ENCODE results near the gene SSBP3. TPM values are rescaled to one million over a fixed set of nuclear protein-coding genes. Genes with fewer than 3 reads are reported as not detected.
A peak's percentile ranks its signal among the peaks of the same experiment; 100 is the strongest.
"Not testable (repeated sequence)": the region's sequence is repeated elsewhere in the genome, so short reads cannot be mapped to it uniquely, and the experiment has no call there.

Gene SSBP3
- total RNA-seq, 1 donor from 2014 or later, result 27.1 TPM

- Histone ChIP-seq H3K27me3 (ENCODE audit: control insufficient read depth in 3 of 3, insufficient read depth in 3 of 3, low read length in 3 of 3) (no peaks in the 10 kb centered on the region), H3K9ac (ENCODE audit: low read depth in 1 of 3, low read length in 3 of 3) (peak overlapping the region in 1 of 3 donors; percentile 75), H3K4me3 (ENCODE audit: low read length in 3 of 3) (no peak overlapping the region), H3K9me3 (ENCODE audit: control insufficient read depth in 3 of 3, low read length in 3 of 3) (no peaks in the 10 kb centered on the region), H3K36me3 (ENCODE audit: control insufficient read depth in 3 of 3, insufficient read depth in 3 of 3, low read length in 3 of 3) (peaks cover 24 to 42% (median 34%) of the 10 kb centered on the region in 3 donors), H3K4me1 (ENCODE audit: control insufficient read depth in 3 of 3, insufficient read depth in 3 of 3, low read length in 3 of 3) (peaks cover 69 to 86% (median 80%) of the 10 kb centered on the region in 3 donors), H3K27ac (ENCODE audit: low read depth, low read length) (peak overlapping the region; percentile 75)
Observed at GRCh38 chr1:54397980-54398379, 8.2 kb downstream of the SSBP3 start.

GRCh38 chr1:54397090-54397591 is 9.1 kb downstream of the SSBP3 start:
- H3K27me3 ChIP-seq (ENCODE audit: control insufficient read depth in 3 of 3, insufficient read depth in 3 of 3, low read length in 3 of 3), result no peaks in the 10 kb centered on the region
- peak overlapping the region; percentile 75 for H3K27ac ChIP-seq (ENCODE audit: low read depth, low read length)
- H3K4me1 ChIP-seq (ENCODE audit: control insufficient read depth in 3 of 3, insufficient read depth in 3 of 3, low read length in 3 of 3), result peaks cover 72 to 86% (median 80%) of the 10 kb centered on the region in 3 donors
- H3K9me3 ChIP-seq (ENCODE audit: control insufficient read depth in 3 of 3, low read length in 3 of 3), result no peaks in the 10 kb centered on the region
- H3K9ac ChIP-seq (ENCODE audit: low read depth in 1 of 3, low read length in 3 of 3), result peak overlapping the region; percentile 23 to 75 (median 44)
- H3K4me3 ChIP-seq (ENCODE audit: low read length in 3 of 3), result peak overlapping the region; percentile 24 to 51 (median 46)
- H3K36me3 ChIP-seq (ENCODE audit: control insufficient read depth in 3 of 3, insufficient read depth in 3 of 3, low read length in 3 of 3), result peaks cover 24 to 44% (median 34%) of the 10 kb centered on the region in 3 donors

- Histone ChIP-seq H3K9ac (ENCODE audit: low read depth in 1 of 3, low read length in 3 of 3) (peak overlapping the region; percentile 45 to 75 (median 70)), H3K27me3 (ENCODE audit: control insufficient read depth in 3 of 3, insufficient read depth in 3 of 3, low read length in 3 of 3) (no peaks in the 10 kb centered on the region), H3K9me3 (ENCODE audit: control insufficient read depth in 3 of 3, low read length in 3 of 3) (no peaks in the 10 kb centered on the region), H3K36me3 (ENCODE audit: control insufficient read depth in 3 of 3, insufficient read depth in 3 of 3, low read length in 3 of 3) (peaks cover 22 to 38% (median 32%) of the 10 kb centered on the region in 3 donors), H3K27ac (ENCODE audit: low read depth, low read length) (peak overlapping the region; percentile 42), H3K4me1 (ENCODE audit: control insufficient read depth in 3 of 3, insufficient read depth in 3 of 3, low read length in 3 of 3) (peaks cover 72 to 86% (median 80%) of the 10 kb centered on the region in 3 donors), H3K4me3 (ENCODE audit: low read length in 3 of 3) (peak overlapping the region in 2 of 3 donors; percentile 23 to 37)
Observed at GRCh38 chr1:54396261-54396933, 9.8 kb downstream of the SSBP3 start.

- peak overlapping the region; percentile 42 for H3K27ac ChIP-seq (ENCODE audit: low read depth, low read length)
- no peaks in the 10 kb centered on the region for H3K9me3 ChIP-seq (ENCODE audit: control insufficient read depth in 3 of 3, low read length in 3 of 3)
- no peak overlapping the region for H3K4me3 ChIP-seq (ENCODE audit: low read length in 3 of 3)
- peaks cover 17 to 29% (median 24%) of the 10 kb centered on the region in 3 donors for H3K36me3 ChIP-seq (ENCODE audit: control insufficient read depth in 3 of 3, insufficient read depth in 3 of 3, low read length in 3 of 3)
- H3K4me1 ChIP-seq (ENCODE audit: control insufficient read depth in 3 of 3, insufficient read depth in 3 of 3, low read length in 3 of 3), result peaks cover 76 to 86% (median 81%) of the 10 kb centered on the region in 3 donors
- peak overlapping the region in 1 of 3 donors; percentile 40 for H3K9ac ChIP-seq (ENCODE audit: low read depth in 1 of 3, low read length in 3 of 3)
- H3K27me3 ChIP-seq (ENCODE audit: control insufficient read depth in 3 of 3, insufficient read depth in 3 of 3, low read length in 3 of 3), result no peaks in the 10 kb centered on the region
Observed at GRCh38 chr1:54395281-54395934, 10.8 kb downstream of the SSBP3 start.

GRCh38 chr1:54394104-54394503 is 12.1 kb downstream of the SSBP3 start:
- H3K4me1 ChIP-seq (ENCODE audit: control insufficient read depth in 3 of 3, insufficient read depth in 3 of 3, low read length in 3 of 3), result peaks cover 78 to 92% (median 83%) of the 10 kb centered on the region in 3 donors
- H3K9ac ChIP-seq (ENCODE audit: low read depth in 1 of 3, low read length in 3 of 3), result peak overlapping the region in 1 of 3 donors; percentile 40
- H3K9me3 ChIP-seq (ENCODE audit: control insufficient read depth in 3 of 3, low read length in 3 of 3), result no peaks in the 10 kb centered on the region
- H3K27ac ChIP-seq (ENCODE audit: low read depth, low read length), result peak overlapping the region; percentile 39
- H3K27me3 ChIP-seq (ENCODE audit: control insufficient read depth in 3 of 3, insufficient read depth in 3 of 3, low read length in 3 of 3), result no peaks in the 10 kb centered on the region
- H3K36me3 ChIP-seq (ENCODE audit: control insufficient read depth in 3 of 3, insufficient read depth in 3 of 3, low read length in 3 of 3), result peaks cover 14 to 19% (median 15%) of the 10 kb centered on the region in 3 donors
- H3K4me3 ChIP-seq (ENCODE audit: low read length in 3 of 3), result peak overlapping the region in 1 of 3 donors; percentile 19

- no peaks in the 10 kb centered on the region for H3K9me3 ChIP-seq (ENCODE audit: control insufficient read depth in 3 of 3, low read length in 3 of 3)
- peak overlapping the region in 1 of 3 donors; percentile 51 for H3K9ac ChIP-seq (ENCODE audit: low read depth in 1 of 3, low read length in 3 of 3)
- H3K4me3 ChIP-seq (ENCODE audit: low read length in 3 of 3), result no peak overlapping the region
- H3K4me1 ChIP-seq (ENCODE audit: control insufficient read depth in 3 of 3, insufficient read depth in 3 of 3, low read length in 3 of 3), result peaks cover 71 to 82% (median 75%) of the 10 kb centered on the region in 3 donors
- H3K27ac ChIP-seq (ENCODE audit: low read depth, low read length), result peak overlapping the region; percentile 57
- no peaks in the 10 kb centered on the region for H3K27me3 ChIP-seq (ENCODE audit: control insufficient read depth in 3 of 3, insufficient read depth in 3 of 3, low read length in 3 of 3)
- peaks cover 3 to 9% (median 4%) of the 10 kb centered on the region in 3 donors for H3K36me3 ChIP-seq (ENCODE audit: control insufficient read depth in 3 of 3, insufficient read depth in 3 of 3, low read length in 3 of 3)
Observed at GRCh38 chr1:54392401-54392800, 13.8 kb downstream of the SSBP3 start.

- peak overlapping the region in 2 of 3 donors; percentile 21 to 52 for H3K4me3 ChIP-seq (ENCODE audit: low read length in 3 of 3)
- H3K4me1 ChIP-seq (ENCODE audit: control insufficient read depth in 3 of 3, insufficient read depth in 3 of 3, low read length in 3 of 3), result peaks cover 64 to 81% (median 72%) of the 10 kb centered on the region in 3 donors
- peak overlapping the region; percentile 57 for H3K27ac ChIP-seq (ENCODE audit: low read depth, low read length)
- no peaks in the 10 kb centered on the region for H3K27me3 ChIP-seq (ENCODE audit: control insufficient read depth in 3 of 3, insufficient read depth in 3 of 3, low read length in 3 of 3)
- H3K9me3 ChIP-seq (ENCODE audit: control insufficient read depth in 3 of 3, low read length in 3 of 3), result no peaks in the 10 kb centered on the region
- H3K9ac ChIP-seq (ENCODE audit: low read depth in 1 of 3, low read length in 3 of 3), result peak overlapping the region; percentile 51 to 81 (median 57)
- H3K36me3 ChIP-seq (ENCODE audit: control insufficient read depth in 3 of 3, insufficient read depth in 3 of 3, low read length in 3 of 3), result peaks cover 3 to 9% (median 4%) of the 10 kb centered on the region in 3 donors
Observed at GRCh38 chr1:54391450-54392209, 14.6 kb downstream of the SSBP3 start.

GRCh38 chr1:54390655-54391054 is 15.5 kb downstream of the SSBP3 start:
- H3K9ac ChIP-seq (ENCODE audit: low read depth in 1 of 3, low read length in 3 of 3), result peak overlapping the region; percentile 61 to 81 (median 70)
- H3K4me3 ChIP-seq (ENCODE audit: low read length in 3 of 3), result peak overlapping the region; percentile 54 to 58 (median 56)
- no peaks in the 10 kb centered on the region for H3K9me3 ChIP-seq (ENCODE audit: control insufficient read depth in 3 of 3, low read length in 3 of 3)
- peaks cover 67 to 82% (median 69%) of the 10 kb centered on the region in 3 donors for H3K4me1 ChIP-seq (ENCODE audit: control insufficient read depth in 3 of 3, insufficient read depth in 3 of 3, low read length in 3 of 3)
- peak overlapping the region; percentile 57 for H3K27ac ChIP-seq (ENCODE audit: low read depth, low read length)
- H3K27me3 ChIP-seq (ENCODE audit: control insufficient read depth in 3 of 3, insufficient read depth in 3 of 3, low read length in 3 of 3), result no peaks in the 10 kb centered on the region
- peaks cover 3 to 11% (median 4%) of the 10 kb centered on the region in 3 donors for H3K36me3 ChIP-seq (ENCODE audit: control insufficient read depth in 3 of 3, insufficient read depth in 3 of 3, low read length in 3 of 3)

GRCh38 chr1:54389608-54390007 is 16.6 kb downstream of the SSBP3 start:
- peaks cover 68 to 84% (median 72%) of the 10 kb centered on the region in 3 donors for H3K4me1 ChIP-seq (ENCODE audit: control insufficient read depth in 3 of 3, insufficient read depth in 3 of 3, low read length in 3 of 3)
- H3K4me3 ChIP-seq (ENCODE audit: low read length in 3 of 3), result not testable (repeated sequence)

More at GRCh38 chr1:54389608-54390007, 16.6 kb downstream of the SSBP3 start:
- H3K27me3 ChIP-seq (ENCODE audit: control insufficient read depth in 3 of 3, insufficient read depth in 3 of 3, low read length in 3 of 3); H3K27ac ChIP-seq (ENCODE audit: low read depth, low read length); H3K9ac ChIP-seq (ENCODE audit: low read depth in 1 of 3, low read length in 3 of 3); H3K9me3 ChIP-seq (ENCODE audit: control insufficient read depth in 3 of 3, low read length in 3 of 3): not testable (repeated sequence)
- H3K36me3 ChIP-seq (ENCODE audit: control insufficient read depth in 3 of 3, insufficient read depth in 3 of 3, low read length in 3 of 3), result peaks cover 0 to 11% (median 4%) of the 10 kb centered on the region in 3 donors

Measured in skeletal muscle tissue (tissue), 4 donors.